Keratinocyte (primary cell): ENCODE results near the gene PLEKHO2. TPM values are rescaled to one million over a fixed set of nuclear protein-coding genes. Genes with fewer than 3 reads are reported as not detected.

Experiments
- DNase-seq: peaks from one replicate; pipeline ENCODE4 v3.0.0-alpha.2; 2011; ENCODE audit warnings: low read depth, missing footprints, low spot score
- FAIRE-seq: peaks from 2 replicates; lab custom pipeline; 2011; peaks lifted over from hg19 to GRCh38; lab: Jason Lieb, UNC
- H2AFZ ChIP-seq: 2 replicates; pipeline ENCODE4 v1.6.0; 2012; ENCODE audit warnings: low read length, control low read depth, inconsistent platforms; ENCODE audit not compliant: control insufficient read depth
- H3K27ac ChIP-seq: 2 replicates; pipeline ENCODE4 v1.5.1; 2011; ENCODE audit warnings: low read length; ENCODE audit not compliant: control insufficient read depth, insufficient read depth
- H3K27me3 ChIP-seq: 3 replicates; pipeline ENCODE4 v1.6.0; 2011; ENCODE audit warnings: low read length; ENCODE audit not compliant: control insufficient read depth, insufficient read depth; ENCODE audit errors: extremely low read depth
- H3K36me3 ChIP-seq, 2 experiments: 2 replicates in 1 of 2; 3 replicates in 1 of 2; pipeline ENCODE4 v1.5.1; 2011; ENCODE audit warnings: low read length in 2 of 2, mild to moderate bottlenecking in 1 of 2; ENCODE audit not compliant: control insufficient read depth in 2 of 2, insufficient read depth in 2 of 2; ENCODE audit errors: extremely low read depth in 1 of 2
- H3K4me1 ChIP-seq: 3 replicates; pipeline ENCODE4 v1.5.1; 2011; ENCODE audit warnings: low read length; ENCODE audit not compliant: control insufficient read depth, insufficient read depth; ENCODE audit errors: extremely low read depth
- H3K4me2 ChIP-seq: 3 replicates; pipeline ENCODE4 v1.6.0; 2011; ENCODE audit warnings: low read depth, low read length; ENCODE audit not compliant: control insufficient read depth, insufficient read depth; ENCODE audit errors: extremely low read depth
- H3K4me3 ChIP-seq, 3 experiments: fragments of 200-600 bp in 1 of 3; sonication (generic) in 1 of 3; 2 replicates in 2 of 3; 3 replicates in 1 of 3; pipeline ENCODE4 v1.5.1; 2011 to 2016; ENCODE audit warnings: low read length in 3 of 3, mild to moderate bottlenecking in 3 of 3, control low read depth in 2 of 3, inconsistent platforms in 1 of 3, low read depth in 1 of 3, mixed read lengths in 1 of 3, mixed run types in 1 of 3, moderate library complexity in 1 of 3; ENCODE audit not compliant: control insufficient read depth in 2 of 3, insufficient read depth in 2 of 3; ENCODE audit errors: extremely low read depth in 1 of 3
- H3K79me2 ChIP-seq: 2 replicates; pipeline ENCODE4 v1.6.0; 2012; ENCODE audit warnings: low read length; ENCODE audit not compliant: control insufficient read depth, insufficient read depth
- H3K9ac ChIP-seq: 3 replicates; pipeline ENCODE4 v1.6.0; 2011; ENCODE audit warnings: low read length; ENCODE audit not compliant: control insufficient read depth, insufficient read depth; ENCODE audit errors: extremely low read depth
- H3K9me1 ChIP-seq: 3 replicates; pipeline ENCODE4 v1.6.0; 2011; ENCODE audit warnings: low read length; ENCODE audit not compliant: control insufficient read depth, insufficient read depth; ENCODE audit errors: extremely low read depth
- H3K9me3 ChIP-seq: 2 replicates; pipeline ENCODE4 v1.5.1; 2012; ENCODE audit warnings: low read depth, low read length; ENCODE audit not compliant: control insufficient read depth
- H4K20me1 ChIP-seq: 3 replicates; pipeline ENCODE4 v1.6.0; 2011; ENCODE audit warnings: low read length; ENCODE audit not compliant: control insufficient read depth, insufficient read depth; ENCODE audit errors: extremely low read depth
- CTCF ChIP-seq, 3 experiments: IDR thresholded peaks in 1 of 3; conservative IDR thresholded peaks in 1 of 3; optimal IDR thresholded peaks in 1 of 3; 2 replicates in 2 of 3; 3 replicates in 1 of 3; pipeline versions ENCODE3 to v1.5.1; 2011; ENCODE audit warnings: low read length in 3 of 3, mild to moderate bottlenecking in 3 of 3, moderate library complexity in 2 of 3, control low read depth in 1 of 3, inconsistent platforms in 1 of 3; ENCODE audit not compliant: insufficient read depth in 2 of 3; ENCODE audit errors: extremely low read depth in 1 of 3
- EZH2 ChIP-seq: IDR thresholded peaks from one replicate; pipeline ENCODE4 v1.6.1; 2012; ENCODE audit warnings: inconsistent platforms, mild to moderate bottlenecking, low read length, moderate library complexity
- dilution Hi-C: fragments of 300-500 bp; cut with MboI; formaldehyde crosslinking; loops from one replicate; pipeline ENCODE4 v1.7.0; 2020; ENCODE audit warnings: low sequenced_read_pairs; ENCODE audit not compliant: extremely low pct_ligation_motif_present
- polyA plus RNA-seq, 5 experiments: library from polyadenylated mRNA; depleted of rRNA in 3 of 5; stranded (reverse) in 3 of 5; stranded (forward) in 1 of 5; unstranded in 1 of 5; fragments of >200 nt; gene quantifications; 1 replicate in 1 of 5; 2 replicates in 3 of 5; 3 replicates in 1 of 5; pipeline versions ENCODE4 v1.2.1 to v1.2.3, GENCODE V29; 2011 to 2012; ENCODE audit warnings: missing spikeins in 2 of 5, low read depth in 1 of 5, low replicate concordance in 1 of 5

The PLEKHO2 gene
- polyA plus RNA-seq, 1 donor (not counting 4 experiments of a cell fraction or from before 2014, with no cell fraction given): 8.8 TPM

- FAIRE-seq: no peak
- no peaks in the 10 kb centered on the region for H3K9me1 ChIP-seq
- peaks cover under 1% of the 10 kb centered on the region for H3K9me3 ChIP-seq
- H3K9ac ChIP-seq: no peak overlapping the region
- no peaks in the 10 kb centered on the region for H4K20me1 ChIP-seq
- H3K79me2 ChIP-seq: no peaks in the 10 kb centered on the region
- no peak overlapping the region for H3K4me2 ChIP-seq
- no peak overlapping the region for H3K27ac ChIP-seq
- peaks cover 5% of the 10 kb centered on the region for H3K4me1 ChIP-seq
- DNase-seq: no peak
- no peak overlapping the region for H3K4me3 ChIP-seq
- no peak overlapping the region for H2AFZ ChIP-seq
- H3K36me3 ChIP-seq: no peaks in the 10 kb centered on the region
- TF ChIP-seq CTCF (optimal IDR thresholded peaks at IDR 0.05 in 1 of 3, IDR thresholded peaks at IDR 0.05 in 1 of 3, conservative IDR thresholded peaks at IDR 0.05 in 1 of 3; ENCODE audit: extremely low read depth in 1 of 3, insufficient read depth in 2 of 3, low read length in 3 of 3) (no peak), EZH2 (no peak)
- no peaks in the 10 kb centered on the region for H3K27me3 ChIP-seq
- dilution Hi-C loops: no loop called here
Observed at GRCh38 chr15:64905941-64906340, 64.2 kb downstream of the PLEKHO2 start.

GRCh38 chr15:64906402-64906801 lies 64.7 kb downstream of the PLEKHO2 start:
- Histone ChIP-seq H4K20me1 (no peaks in the 10 kb centered on the region), H3K36me3 (no peaks in the 10 kb centered on the region), H3K9me3 (no peaks in the 10 kb centered on the region)

More at GRCh38 chr15:64906402-64906801, 64.7 kb downstream of the PLEKHO2 start:
- FAIRE-seq (no peak), DNase-seq (no peak)
- Histone ChIP-seq H3K27ac (no peak overlapping the region), H3K4me2 (no peak overlapping the region), H3K4me3 (no peak overlapping the region), H3K9ac (no peak overlapping the region), H2AFZ (no peak overlapping the region), H3K4me1 (peaks cover 9% of the 10 kb centered on the region), H3K9me1 (no peaks in the 10 kb centered on the region), H3K79me2 (no peaks in the 10 kb centered on the region), H3K27me3 (no peaks in the 10 kb centered on the region)
- TF ChIP-seq CTCF (optimal IDR thresholded peaks at IDR 0.05 in 1 of 3, IDR thresholded peaks at IDR 0.05 in 1 of 3, conservative IDR thresholded peaks at IDR 0.05 in 1 of 3; ENCODE audit: extremely low read depth in 1 of 3, insufficient read depth in 2 of 3, low read length in 3 of 3): no peak
- TF ChIP-seq EZH2: no peak
- dilution Hi-C loops: no loop called here
